Liver (tissue), 3 donors: ENCODE data around the gene ITGB6.

Experiments
- JUND ChIP-seq, 2 donors: IDR thresholded peaks; 2 replicates each; pipeline ENCODE4 v1.6.1; 2016; ENCODE audit warnings: antibody characterized with exemption in 2 of 2
- RXRA ChIP-seq, 2 donors: IDR thresholded peaks; 2 replicates each; pipeline ENCODE4 v1.6.1; 2017 to 2018; ENCODE audit warnings: antibody characterized with exemption in 2 of 2, mild to moderate bottlenecking in 1 of 2
- TAF1 ChIP-seq: conservative IDR thresholded peaks from 2 replicates; pipeline ENCODE4 v1.6.1; 2016; ENCODE audit warnings: antibody characterized with exemption, mild to moderate bottlenecking
- TF ChIP-seq, protein P1 (sequence below): fragments of 150-350 bp; IDR thresholded peaks from 2 replicates; pipeline ENCODE4 v1.5.1; 2017; ENCODE audit warnings: improper control_type of control experiment, low read depth, low read length; ENCODE audit not compliant: missing input control
- TF ChIP-seq, protein P2 (sequence below): IDR thresholded peaks from 2 replicates; pipeline ENCODE4 v1.6.1; 2016; ENCODE audit warnings: antibody characterized with exemption
- donor health status: healthy.
- donor health status: healthy.

DNA sequence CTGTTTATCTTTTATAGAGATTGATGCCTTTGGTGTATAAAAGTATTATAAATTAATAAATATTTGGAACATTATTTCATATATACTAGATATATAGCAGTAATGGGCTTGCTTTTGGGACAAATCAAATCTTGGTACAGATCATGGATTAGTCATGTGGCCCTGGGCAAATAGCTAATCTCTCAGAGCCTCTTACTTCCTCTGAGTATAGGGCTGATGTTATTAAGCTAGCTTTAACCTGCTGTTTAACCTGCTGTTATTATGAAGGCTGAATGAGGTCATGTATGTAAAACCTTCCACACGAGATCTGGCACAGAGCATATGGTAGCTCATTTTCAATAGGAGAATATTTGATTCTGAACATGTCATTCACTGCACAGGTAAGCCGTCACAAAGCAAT lies 5.7 kb downstream of the ITGB6 start:
- TF ChIP-seq, protein P1, sequence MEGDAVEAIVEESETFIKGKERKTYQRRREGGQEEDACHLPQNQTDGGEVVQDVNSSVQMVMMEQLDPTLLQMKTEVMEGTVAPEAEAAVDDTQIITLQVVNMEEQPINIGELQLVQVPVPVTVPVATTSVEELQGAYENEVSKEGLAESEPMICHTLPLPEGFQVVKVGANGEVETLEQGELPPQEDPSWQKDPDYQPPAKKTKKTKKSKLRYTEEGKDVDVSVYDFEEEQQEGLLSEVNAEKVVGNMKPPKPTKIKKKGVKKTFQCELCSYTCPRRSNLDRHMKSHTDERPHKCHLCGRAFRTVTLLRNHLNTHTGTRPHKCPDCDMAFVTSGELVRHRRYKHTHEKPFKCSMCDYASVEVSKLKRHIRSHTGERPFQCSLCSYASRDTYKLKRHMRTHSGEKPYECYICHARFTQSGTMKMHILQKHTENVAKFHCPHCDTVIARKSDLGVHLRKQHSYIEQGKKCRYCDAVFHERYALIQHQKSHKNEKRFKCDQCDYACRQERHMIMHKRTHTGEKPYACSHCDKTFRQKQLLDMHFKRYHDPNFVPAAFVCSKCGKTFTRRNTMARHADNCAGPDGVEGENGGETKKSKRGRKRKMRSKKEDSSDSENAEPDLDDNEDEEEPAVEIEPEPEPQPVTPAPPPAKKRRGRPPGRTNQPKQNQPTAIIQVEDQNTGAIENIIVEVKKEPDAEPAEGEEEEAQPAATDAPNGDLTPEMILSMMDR, result no peak
- TF ChIP-seq JUND (IDR thresholded peaks at IDR 0.05), result no peak
- TF ChIP-seq, protein P2, sequence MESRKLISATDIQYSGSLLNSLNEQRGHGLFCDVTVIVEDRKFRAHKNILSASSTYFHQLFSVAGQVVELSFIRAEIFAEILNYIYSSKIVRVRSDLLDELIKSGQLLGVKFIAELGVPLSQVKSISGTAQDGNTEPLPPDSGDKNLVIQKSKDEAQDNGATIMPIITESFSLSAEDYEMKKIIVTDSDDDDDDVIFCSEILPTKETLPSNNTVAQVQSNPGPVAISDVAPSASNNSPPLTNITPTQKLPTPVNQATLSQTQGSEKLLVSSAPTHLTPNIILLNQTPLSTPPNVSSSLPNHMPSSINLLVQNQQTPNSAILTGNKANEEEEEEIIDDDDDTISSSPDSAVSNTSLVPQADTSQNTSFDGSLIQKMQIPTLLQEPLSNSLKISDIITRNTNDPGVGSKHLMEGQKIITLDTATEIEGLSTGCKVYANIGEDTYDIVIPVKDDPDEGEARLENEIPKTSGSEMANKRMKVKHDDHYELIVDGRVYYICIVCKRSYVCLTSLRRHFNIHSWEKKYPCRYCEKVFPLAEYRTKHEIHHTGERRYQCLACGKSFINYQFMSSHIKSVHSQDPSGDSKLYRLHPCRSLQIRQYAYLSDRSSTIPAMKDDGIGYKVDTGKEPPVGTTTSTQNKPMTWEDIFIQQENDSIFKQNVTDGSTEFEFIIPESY, result no peak
- TF ChIP-seq TAF1, result no peak
- TF ChIP-seq RXRA (IDR thresholded peaks at IDR 0.05), result no peak
